GM12872 (cell line): ENCODE measurements around the gene NAT14.

Source experiments
- CTCF ChIP-seq: IDR thresholded peaks from 3 replicates; pipeline ENCODE4 v1.5.1; 2011; ENCODE audit warnings: low read depth, mild to moderate bottlenecking, low read length, moderate library complexity; ENCODE audit not compliant: insufficient read depth

The NAT14 gene

DNA sequence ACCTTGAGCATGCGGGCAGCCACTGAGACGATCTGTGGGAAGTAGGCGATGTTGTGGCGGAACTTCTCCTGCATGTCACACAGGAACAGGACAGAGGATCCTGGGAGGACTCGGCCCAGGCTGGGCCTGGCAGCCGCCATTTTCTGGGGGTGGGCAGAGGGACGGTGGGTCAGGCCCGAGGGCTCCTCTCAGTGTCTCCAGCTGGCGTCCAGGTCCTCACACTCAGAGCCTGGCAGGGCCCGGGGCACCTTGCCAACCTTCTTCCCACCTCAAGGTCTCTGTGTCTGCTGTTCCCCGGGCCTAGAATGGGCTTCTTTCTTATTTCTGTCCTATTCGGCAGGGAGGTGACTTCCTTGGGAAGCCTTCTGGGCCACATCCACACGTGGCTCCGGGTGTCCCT lies 28.6 kb upstream of the NAT14 start:
- no peak for TF ChIP-seq CTCF

- TF ChIP-seq CTCF, result no peak
Measured at GRCh38 chr19:55457683-55458457, 27.1 kb upstream of the NAT14 start.

GRCh38 chr19:55459551-55459949 lies 25.4 kb upstream of the NAT14 start:
- TF ChIP-seq CTCF, result no peak

DNA sequence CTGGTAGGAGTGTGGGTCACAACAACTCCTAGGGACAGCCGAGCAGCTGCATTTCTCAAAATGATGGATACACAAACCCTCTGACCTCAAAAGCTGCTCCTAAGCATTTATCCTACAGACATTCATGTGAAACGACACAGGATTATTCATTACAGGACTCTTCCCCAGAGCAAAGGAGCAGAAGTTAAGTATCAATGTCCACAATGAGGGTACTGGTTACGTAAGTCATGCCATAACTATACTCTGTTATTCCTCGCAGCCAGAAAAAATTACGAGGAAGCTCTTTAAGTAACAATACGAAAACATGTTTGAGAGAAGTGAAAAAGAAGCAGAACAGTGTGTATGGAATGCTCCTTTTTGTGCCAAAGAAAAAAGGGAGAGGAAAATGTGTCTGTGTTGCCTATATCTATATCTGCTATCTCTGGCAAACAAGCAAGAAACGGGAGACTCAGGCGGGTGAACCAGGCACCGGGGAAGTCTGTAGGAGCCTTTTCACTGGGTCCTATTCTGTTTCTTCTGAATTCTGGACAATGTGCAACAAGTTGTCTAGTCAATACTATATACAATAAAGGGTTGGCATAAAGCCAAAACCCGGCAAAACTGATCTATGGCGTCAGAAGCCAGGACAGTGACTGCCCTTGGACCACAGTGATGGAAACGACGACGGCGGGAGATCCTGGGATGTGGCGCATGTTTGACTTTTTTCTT lies 24.9 kb upstream of the NAT14 start:
- TF ChIP-seq CTCF, result no peak

- TF ChIP-seq CTCF, result no peak
Measured at GRCh38 chr19:55460670-55461258, 24.2 kb upstream of the NAT14 start.

DNA sequence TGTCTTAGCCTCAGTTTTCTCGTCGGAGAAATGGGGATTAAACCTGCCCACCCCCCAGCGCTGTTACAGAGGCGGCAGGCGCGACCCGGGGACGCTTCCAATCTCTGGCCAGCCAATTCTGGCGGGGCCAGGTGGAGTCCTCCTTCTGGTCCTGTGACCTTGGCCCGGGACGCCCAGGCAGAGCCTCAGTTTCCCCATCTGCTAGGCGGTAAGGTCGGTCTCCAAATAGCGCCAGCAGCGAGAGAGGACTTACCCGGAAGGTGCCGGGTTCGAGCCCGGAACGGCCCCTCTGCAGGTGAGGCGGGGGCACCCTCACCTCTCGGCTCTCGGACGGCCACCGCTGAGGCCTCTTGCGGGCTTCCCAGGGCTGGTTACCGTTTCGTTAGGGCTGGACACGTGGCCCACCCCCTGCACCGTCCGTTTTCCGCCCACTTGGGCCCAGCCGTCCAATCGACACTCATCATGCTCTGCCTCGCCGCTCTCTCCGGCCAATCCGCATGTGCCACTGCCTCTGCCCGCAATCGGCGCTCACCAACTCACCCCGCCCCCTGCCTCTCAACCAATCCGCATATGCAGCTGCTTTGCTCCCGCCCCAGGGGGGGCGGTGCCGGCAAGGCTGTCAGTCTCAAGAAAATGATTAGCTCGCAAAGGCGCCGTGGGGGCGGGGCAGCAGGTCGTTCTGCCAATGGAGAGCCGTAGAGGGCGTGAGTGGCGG lies 23.6 kb upstream of the NAT14 start, which contains the start of gene ISOC2:
Gene ISOC2 (minus strand): TSS at position 384 of the 715 bp plus-strand sequence. CDS start 5,156 bp downstream, outside the sequence.
- TF ChIP-seq CTCF, result no peak
